Left ventricle myocardium inferior (tissue), 1 donor: Measurements from ENCODE around the gene SCYL1. TPM values are rescaled to one million over a fixed set of nuclear protein-coding genes. Genes with fewer than 3 reads are reported as not detected.

ENCODE experiments used
- DNase-seq: peaks from one replicate; pipeline ENCODE4 v3.0.0-alpha.2; 2020
- H3K27ac ChIP-seq: fragments of 200-600 bp; replicated peaks from 2 replicates; pipeline ENCODE4 v1.8.0; 2021
- H3K27me3 ChIP-seq: fragments of 200-600 bp; 2 replicates; pipeline ENCODE4 v1.8.0; 2021; ENCODE audit warnings: low read depth
- H3K36me3 ChIP-seq: fragments of 200-600 bp; 2 replicates; pipeline ENCODE4 v1.8.0; 2021
- H3K4me1 ChIP-seq: fragments of 200-600 bp; 2 replicates; pipeline ENCODE4 v1.8.0; 2021
- H3K4me3 ChIP-seq: fragments of 200-600 bp; 2 replicates; pipeline ENCODE4 v1.8.0; 2021; ENCODE audit warnings: mild to moderate bottlenecking, moderate library complexity
- H3K9me3 ChIP-seq: fragments of 200-600 bp; replicated peaks from 2 replicates; pipeline ENCODE4 v1.8.0; 2021
- CTCF ChIP-seq: fragments of 200-600 bp; IDR thresholded peaks from 2 replicates; pipeline ENCODE4 v1.8.0; 2021; ENCODE audit warnings: antibody characterized with exemption, mild to moderate bottlenecking, borderline replicate concordance
- intact Hi-C: fragments of 100-400 bp; cut with micrococcal nuclease; formaldehyde crosslinking; loops from one replicate; pipeline ENCODE4 v1.11.0; 2022
- total RNA-seq: library from RNA; stranded (reverse); fragmentation: NEBNext Ultra II Directional; extraction: Animal tissue kit (Norgen Biotek cat#: 25700); gene quantifications from one replicate; pipeline ENCODE4 v1.2.1, GENCODE V29; 2021
- donor health status: DM: no; HTN: yes; CAD: no; lungs with severe emphysema.

SCYL1 gene
- total RNA-seq, 1 donor from 2014 or later, result 60.2 TPM

- Histone ChIP-seq H3K9me3 (no peaks in the 10 kb centered on the region), H3K27me3 (no peaks in the 10 kb centered on the region), H3K36me3 (peaks cover 48% of the 10 kb centered on the region), H3K27ac (no peak overlapping the region), H3K4me3 (no peak overlapping the region), H3K4me1 (peaks cover 62% of the 10 kb centered on the region)
- no peak for DNase-seq
- intact Hi-C loops, result no loop called here
- no peak for TF ChIP-seq CTCF
Observed at GRCh38 chr11:65553301-65554001, 28.6 kb downstream of the SCYL1 start.

GRCh38 chr11:65554057-65554818, 29.4 kb downstream of the SCYL1 start:
- TF ChIP-seq CTCF, result no peak
- Histone ChIP-seq H3K36me3 (peaks cover 40% of the 10 kb centered on the region), H3K27me3 (no peaks in the 10 kb centered on the region), H3K4me1 (peaks cover 70% of the 10 kb centered on the region), H3K9me3 (no peaks in the 10 kb centered on the region), H3K27ac (no peak overlapping the region), H3K4me3 (no peak overlapping the region)
- intact Hi-C loops, result no loop called here
- DNase-seq, result no peak

DNA sequence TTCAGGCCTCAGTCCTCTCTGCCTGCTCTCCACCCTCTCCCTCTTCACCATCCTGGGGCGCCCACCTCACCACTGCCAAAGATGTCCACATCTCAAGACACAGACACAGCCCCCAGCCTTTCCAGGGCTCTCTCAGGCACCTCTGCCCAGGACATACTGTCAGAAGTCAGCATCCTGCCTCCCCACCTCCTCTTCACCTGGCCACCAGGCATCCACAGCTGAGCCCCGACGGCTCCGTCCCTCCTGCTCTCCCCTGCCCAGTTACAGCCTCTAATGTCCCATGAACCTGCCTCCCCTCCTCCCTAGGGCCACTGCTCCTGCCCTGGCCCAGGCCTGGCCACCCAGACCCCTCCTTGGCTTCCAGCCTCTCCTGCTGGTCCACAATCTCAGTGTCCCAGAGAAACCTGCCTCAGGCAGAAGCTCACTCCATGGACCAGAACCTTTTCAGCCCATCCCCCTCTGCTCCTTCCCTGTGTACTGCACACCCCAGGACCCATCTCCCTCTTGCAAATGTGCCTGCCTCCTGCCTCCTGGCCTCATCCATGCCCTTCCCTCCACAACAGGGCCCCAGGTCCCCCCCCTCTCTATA, 30.1 kb downstream of the SCYL1 start:
- H3K4me1 ChIP-seq, result peaks cover 77% of the 10 kb centered on the region
- no peaks in the 10 kb centered on the region for H3K27me3 ChIP-seq
- peak overlapping the region; percentile 79 for H3K4me3 ChIP-seq
- intact Hi-C loops, result no loop called here
- H3K27ac ChIP-seq, result peak overlapping the region; percentile 99
- DNase-seq, result no peak
- H3K36me3 ChIP-seq, result peaks cover 35% of the 10 kb centered on the region
- no peaks in the 10 kb centered on the region for H3K9me3 ChIP-seq
- TF ChIP-seq CTCF, result no peak

- intact Hi-C loops, result no loop called here
Observed at GRCh38 chr11:65555693-65556231, 30.9 kb downstream of the SCYL1 start.

More at GRCh38 chr11:65555693-65556231, 30.9 kb downstream of the SCYL1 start:
- Histone ChIP-seq H3K4me1 (peaks cover 85% of the 10 kb centered on the region), H3K4me3 (peak overlapping the region; percentile 79), H3K36me3 (peaks cover 27% of the 10 kb centered on the region), H3K9me3 (no peaks in the 10 kb centered on the region), H3K27ac (peak overlapping the region; percentile 99), H3K27me3 (no peaks in the 10 kb centered on the region)
- DNase-seq, result peak; percentile 64
- no peak for TF ChIP-seq CTCF
